ENCODE data around the gene C21orf91. TPM values are rescaled to one million over a fixed set of nuclear protein-coding genes. Genes with fewer than 3 reads are reported as not detected.

C21orf91 gene
- 1 to 10 TPM; 3.5 to 7.2 TPM for total RNA-seq
- polyA plus RNA-seq, result 1 to 10 TPM; 1.8 to 5.2 TPM

DNA sequence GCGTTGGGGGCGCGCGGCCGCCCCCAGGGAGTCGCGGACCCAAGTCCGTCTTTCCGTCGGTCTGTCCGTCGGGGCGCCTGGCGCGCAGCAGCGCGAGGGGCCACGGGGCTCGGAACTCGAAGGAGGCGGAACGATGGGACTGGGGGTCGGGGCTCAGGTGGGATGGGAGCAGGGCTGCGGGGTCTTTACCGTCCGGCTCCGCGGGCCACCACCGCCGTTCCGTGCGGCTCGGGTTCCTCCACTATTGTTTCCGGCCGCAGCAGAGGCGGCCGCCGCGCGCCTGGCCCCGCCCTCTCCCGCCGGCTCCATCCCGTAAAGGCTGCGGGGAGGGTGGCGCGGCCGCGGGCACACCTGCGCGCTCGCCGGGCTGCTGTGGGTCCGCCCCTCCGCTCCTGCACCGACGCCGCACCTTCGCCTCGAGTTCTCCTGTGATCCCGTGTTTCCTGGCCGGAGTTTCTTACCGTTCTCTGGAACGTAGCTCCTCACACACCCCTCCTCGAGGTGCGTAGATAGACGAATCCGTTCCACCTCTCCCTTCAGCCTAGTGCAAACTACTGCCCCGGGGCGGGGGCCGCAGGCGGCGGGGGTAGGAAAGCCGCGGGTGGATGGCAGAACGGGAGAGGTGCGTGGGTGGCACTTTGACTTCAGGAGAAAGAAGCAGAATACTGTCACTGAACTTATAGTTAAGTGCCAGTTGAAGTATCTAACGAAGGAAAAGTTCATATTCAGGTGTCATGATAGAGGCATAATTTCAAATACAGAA lies at the start of gene C21orf91:
C21orf91 (minus strand) TSS at position 243 of the 763 bp plus-strand sequence. CDS start 1,038 bp downstream, outside the sequence.
- Histone ChIP-seq H3K9me3 (ENCODE audit: control insufficient read depth in 4 of 4, low read length in 3 of 4) (no peaks in the 10 kb centered on the region), H3K9ac (ENCODE audit: low read depth in 1 of 2, low read length in 2 of 2) (peak within 1 kb of the TSS; percentile 67 to 70), H3K27me3 (ENCODE audit: control insufficient read depth in 4 of 4, insufficient read depth in 4 of 4, low read length in 3 of 4) (no peaks in the 10 kb centered on the region), H3K4me3 (ENCODE audit: low read depth in 1 of 3, low read length in 3 of 3) (peak within 1 kb of the TSS; percentile 74 to 89 (median 84)), H3K4me1 (ENCODE audit: control insufficient read depth in 4 of 4, insufficient read depth in 4 of 4, low read length in 3 of 4) (peaks cover 0 to 14% (median 3%) of the 10 kb centered on the region in 4 donors), H3K27ac (ENCODE audit: low read depth in 1 of 2, low read length in 2 of 2) (peak within 1 kb of the TSS; percentile 75 to 95), H3K36me3 (ENCODE audit: control insufficient read depth in 4 of 4, insufficient read depth in 3 of 4, low read depth in 1 of 4, low read length in 3 of 4) (peaks cover 0 to 3% (median 0%) of the 10 kb centered on the region in 4 donors)
- under 1% methylated on average over 78 of the region's 78 CpGs for WGBS
- TF ChIP-seq, protein P1, sequence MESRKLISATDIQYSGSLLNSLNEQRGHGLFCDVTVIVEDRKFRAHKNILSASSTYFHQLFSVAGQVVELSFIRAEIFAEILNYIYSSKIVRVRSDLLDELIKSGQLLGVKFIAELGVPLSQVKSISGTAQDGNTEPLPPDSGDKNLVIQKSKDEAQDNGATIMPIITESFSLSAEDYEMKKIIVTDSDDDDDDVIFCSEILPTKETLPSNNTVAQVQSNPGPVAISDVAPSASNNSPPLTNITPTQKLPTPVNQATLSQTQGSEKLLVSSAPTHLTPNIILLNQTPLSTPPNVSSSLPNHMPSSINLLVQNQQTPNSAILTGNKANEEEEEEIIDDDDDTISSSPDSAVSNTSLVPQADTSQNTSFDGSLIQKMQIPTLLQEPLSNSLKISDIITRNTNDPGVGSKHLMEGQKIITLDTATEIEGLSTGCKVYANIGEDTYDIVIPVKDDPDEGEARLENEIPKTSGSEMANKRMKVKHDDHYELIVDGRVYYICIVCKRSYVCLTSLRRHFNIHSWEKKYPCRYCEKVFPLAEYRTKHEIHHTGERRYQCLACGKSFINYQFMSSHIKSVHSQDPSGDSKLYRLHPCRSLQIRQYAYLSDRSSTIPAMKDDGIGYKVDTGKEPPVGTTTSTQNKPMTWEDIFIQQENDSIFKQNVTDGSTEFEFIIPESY (IDR thresholded peaks at IDR 0.05), result peak; percentile 48
- TF ChIP-seq SP1 (IDR thresholded peaks at IDR 0.05), result peak; percentile 55
- TF ChIP-seq FOXA2 (IDR thresholded peaks at IDR 0.05), result no peak
- peak in 1 of 2 donors; percentile 96 for TF ChIP-seq EGR1 (IDR thresholded peaks at IDR 0.05; ENCODE audit: low read depth in 2 of 2)
- no peak for TF ChIP-seq TAF1 (conservative IDR thresholded peaks at IDR 0.05)
- TF ChIP-seq HNF4A (conservative IDR thresholded peaks at IDR 0.05), result peak; percentile 21 to 27
- TF ChIP-seq, protein P2, sequence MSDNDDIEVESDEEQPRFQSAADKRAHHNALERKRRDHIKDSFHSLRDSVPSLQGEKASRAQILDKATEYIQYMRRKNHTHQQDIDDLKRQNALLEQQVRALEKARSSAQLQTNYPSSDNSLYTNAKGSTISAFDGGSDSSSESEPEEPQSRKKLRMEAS (IDR thresholded peaks at IDR 0.05), result peak; percentile 49
- TF ChIP-seq YY1 (IDR thresholded peaks at IDR 0.05), result peak; percentile 0
- TF ChIP-seq, protein P3, sequence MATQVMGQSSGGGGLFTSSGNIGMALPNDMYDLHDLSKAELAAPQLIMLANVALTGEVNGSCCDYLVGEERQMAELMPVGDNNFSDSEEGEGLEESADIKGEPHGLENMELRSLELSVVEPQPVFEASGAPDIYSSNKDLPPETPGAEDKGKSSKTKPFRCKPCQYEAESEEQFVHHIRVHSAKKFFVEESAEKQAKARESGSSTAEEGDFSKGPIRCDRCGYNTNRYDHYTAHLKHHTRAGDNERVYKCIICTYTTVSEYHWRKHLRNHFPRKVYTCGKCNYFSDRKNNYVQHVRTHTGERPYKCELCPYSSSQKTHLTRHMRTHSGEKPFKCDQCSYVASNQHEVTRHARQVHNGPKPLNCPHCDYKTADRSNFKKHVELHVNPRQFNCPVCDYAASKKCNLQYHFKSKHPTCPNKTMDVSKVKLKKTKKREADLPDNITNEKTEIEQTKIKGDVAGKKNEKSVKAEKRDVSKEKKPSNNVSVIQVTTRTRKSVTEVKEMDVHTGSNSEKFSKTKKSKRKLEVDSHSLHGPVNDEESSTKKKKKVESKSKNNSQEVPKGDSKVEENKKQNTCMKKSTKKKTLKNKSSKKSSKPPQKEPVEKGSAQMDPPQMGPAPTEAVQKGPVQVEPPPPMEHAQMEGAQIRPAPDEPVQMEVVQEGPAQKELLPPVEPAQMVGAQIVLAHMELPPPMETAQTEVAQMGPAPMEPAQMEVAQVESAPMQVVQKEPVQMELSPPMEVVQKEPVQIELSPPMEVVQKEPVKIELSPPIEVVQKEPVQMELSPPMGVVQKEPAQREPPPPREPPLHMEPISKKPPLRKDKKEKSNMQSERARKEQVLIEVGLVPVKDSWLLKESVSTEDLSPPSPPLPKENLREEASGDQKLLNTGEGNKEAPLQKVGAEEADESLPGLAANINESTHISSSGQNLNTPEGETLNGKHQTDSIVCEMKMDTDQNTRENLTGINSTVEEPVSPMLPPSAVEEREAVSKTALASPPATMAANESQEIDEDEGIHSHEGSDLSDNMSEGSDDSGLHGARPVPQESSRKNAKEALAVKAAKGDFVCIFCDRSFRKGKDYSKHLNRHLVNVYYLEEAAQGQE (IDR thresholded peaks at IDR 0.05), result peak; percentile 30
- peak; percentile 83 for DNase-seq (ENCODE audit: low spot score)

DNA sequence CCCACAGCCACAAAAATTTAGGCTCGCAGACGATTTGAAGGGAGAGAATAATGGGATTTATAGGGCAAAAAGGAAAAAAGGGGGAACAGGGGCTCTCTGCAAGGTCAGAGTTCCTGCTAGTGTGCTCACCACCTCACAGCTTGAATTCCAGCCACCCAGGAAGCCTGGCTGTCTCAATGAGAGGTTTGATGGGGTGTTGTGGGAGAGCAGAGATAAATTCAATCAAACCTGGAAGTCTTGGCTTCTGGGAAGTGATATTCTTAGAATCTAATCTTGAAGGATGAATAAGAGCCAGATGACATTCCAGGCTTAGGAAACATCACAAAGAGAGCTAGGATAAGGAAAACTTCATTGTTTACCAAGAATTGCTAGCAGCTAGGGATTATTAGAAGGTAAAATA lies 47.4 kb upstream of the C21orf91 start:
- H3K27me3 ChIP-seq (ENCODE audit: control insufficient read depth in 4 of 4, insufficient read depth in 4 of 4, low read length in 3 of 4), result peaks cover 0 to 4% (median 0%) of the 10 kb centered on the region in 4 donors
- no peaks in the 10 kb centered on the region for H3K4me1 ChIP-seq (ENCODE audit: control insufficient read depth in 4 of 4, insufficient read depth in 4 of 4, low read length in 3 of 4)
- H3K9me3 ChIP-seq (ENCODE audit: control insufficient read depth in 4 of 4, low read length in 3 of 4), result no peaks in the 10 kb centered on the region
- no peak overlapping the region for H3K27ac ChIP-seq (ENCODE audit: low read depth in 1 of 2, low read length in 2 of 2)
- no peak overlapping the region for H3K9ac ChIP-seq (ENCODE audit: low read depth in 1 of 2, low read length in 2 of 2)
- H3K36me3 ChIP-seq (ENCODE audit: control insufficient read depth in 4 of 4, insufficient read depth in 3 of 4, low read depth in 1 of 4, low read length in 3 of 4), result no peaks in the 10 kb centered on the region
- TF ChIP-seq YY1 (IDR thresholded peaks at IDR 0.05) (no peak), NR2F2 (IDR thresholded peaks at IDR 0.05) (no peak), HNF4A (conservative IDR thresholded peaks at IDR 0.05) (no peak), RAD21 (IDR thresholded peaks at IDR 0.05) (no peak), EGR1 (IDR thresholded peaks at IDR 0.05; ENCODE audit: low read depth in 2 of 2) (no peak), HNF4G (IDR thresholded peaks at IDR 0.05) (no peak), JUND (IDR thresholded peaks at IDR 0.05) (no peak), RXRA (IDR thresholded peaks at IDR 0.05) (no peak), TAF1 (conservative IDR thresholded peaks at IDR 0.05) (no peak), FOXA2 (IDR thresholded peaks at IDR 0.05) (no peak)
- TF ChIP-seq, protein P1 (IDR thresholded peaks at IDR 0.05), result no peak
- TF ChIP-seq, protein P3 (IDR thresholded peaks at IDR 0.05), result no peak
- TF ChIP-seq, protein P4, sequence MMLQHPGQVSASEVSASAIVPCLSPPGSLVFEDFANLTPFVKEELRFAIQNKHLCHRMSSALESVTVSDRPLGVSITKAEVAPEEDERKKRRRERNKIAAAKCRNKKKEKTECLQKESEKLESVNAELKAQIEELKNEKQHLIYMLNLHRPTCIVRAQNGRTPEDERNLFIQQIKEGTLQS (IDR thresholded peaks at IDR 0.05), result no peak
- no peak overlapping the region for H3K4me3 ChIP-seq (ENCODE audit: low read depth in 1 of 3, low read length in 3 of 3)
- 84% methylated on average over 2 of the region's 2 CpGs for WGBS
- no peak for DNase-seq (ENCODE audit: low spot score)

Measured in liver (tissue), 9 donors.